Measurements from ENCODE around the gene NCBP2. TPM values are rescaled to one million over a fixed set of nuclear protein-coding genes. Genes with fewer than 3 reads are reported as not detected.

NCBP2 gene
- polyA plus RNA-seq, 1 donor from 2014 or later: 138 TPM

GRCh38 chr3:196949285-196949619, 6.9 kb upstream of the NCBP2 start:
- no peak overlapping the region for H3K27ac ChIP-seq (ENCODE audit: low read length)
- no peaks in the 10 kb centered on the region for H3K36me3 ChIP-seq (ENCODE audit: insufficient read depth, low read length)
- H3K9me3 ChIP-seq (ENCODE audit: low read length): no peaks in the 10 kb centered on the region
- H3K79me2 ChIP-seq (replicated peaks; ENCODE audit: insufficient read depth, low read length): no peaks in the 10 kb centered on the region
- H3K4me3 ChIP-seq (ENCODE audit: low read length): no peak overlapping the region
- no peak overlapping the region for H3K9ac ChIP-seq (ENCODE audit: low read length)
- no peaks in the 10 kb centered on the region for H3K27me3 ChIP-seq (ENCODE audit: insufficient read depth, low read depth, low read length)
- H3F3A ChIP-seq (ENCODE audit: insufficient read depth, low read length, poor library complexity, severe bottlenecking): no peaks in the 10 kb centered on the region
- no peak overlapping the region for H3K4me2 ChIP-seq (ENCODE audit: low read length)
- no peak overlapping the region for H2AFZ ChIP-seq (ENCODE audit: low read depth, low read length)
- TF ChIP-seq REST (IDR thresholded peaks at IDR 0.05; ENCODE audit: borderline replicate concordance) (no peak), CTCF (IDR thresholded peaks at IDR 0.05; ENCODE audit: poor library complexity, severe bottlenecking) (no peak), SMC3 (conservative IDR thresholded peaks at IDR 0.05; ENCODE audit: poor library complexity) (no peak)
- no peaks in the 10 kb centered on the region for H3K9me2 ChIP-seq (ENCODE audit: insufficient read depth, low read length)
- H4K20me1 ChIP-seq (ENCODE audit: insufficient read depth): no peaks in the 10 kb centered on the region

GRCh38 chr3:196948442-196949284, 6.3 kb upstream of the NCBP2 start:
- Histone ChIP-seq H4K20me1 (ENCODE audit: insufficient read depth) (no peaks in the 10 kb centered on the region), H2AFZ (ENCODE audit: low read depth, low read length) (no peak overlapping the region), H3K4me2 (ENCODE audit: low read length) (no peak overlapping the region), H3K27ac (ENCODE audit: low read length) (no peak overlapping the region), H3F3A (ENCODE audit: insufficient read depth, low read length, poor library complexity, severe bottlenecking) (no peaks in the 10 kb centered on the region), H3K79me2 (replicated peaks; ENCODE audit: insufficient read depth, low read length) (peaks cover 2% of the 10 kb centered on the region), H3K9ac (ENCODE audit: low read length) (no peak overlapping the region), H3K4me3 (ENCODE audit: low read length) (no peak overlapping the region), H3K36me3 (ENCODE audit: insufficient read depth, low read length) (no peaks in the 10 kb centered on the region), H3K9me2 (ENCODE audit: insufficient read depth, low read length) (no peaks in the 10 kb centered on the region), H3K27me3 (ENCODE audit: insufficient read depth, low read depth, low read length) (no peaks in the 10 kb centered on the region), H3K9me3 (ENCODE audit: low read length) (no peaks in the 10 kb centered on the region)
- no peak for TF ChIP-seq RAD21 (conservative IDR thresholded peaks at IDR 0.05)

GRCh38 chr3:196947860-196948441, 5.6 kb upstream of the NCBP2 start:
- no peaks in the 10 kb centered on the region for H4K20me1 ChIP-seq (ENCODE audit: insufficient read depth)
- H3K9me3 ChIP-seq (ENCODE audit: low read length): no peaks in the 10 kb centered on the region
- H3K79me2 ChIP-seq (replicated peaks; ENCODE audit: insufficient read depth, low read length): peaks cover 9% of the 10 kb centered on the region
- no peaks in the 10 kb centered on the region for H3K36me3 ChIP-seq (ENCODE audit: insufficient read depth, low read length)
- H3F3A ChIP-seq (ENCODE audit: insufficient read depth, low read length, poor library complexity, severe bottlenecking): no peaks in the 10 kb centered on the region
- H3K4me3 ChIP-seq (ENCODE audit: low read length): no peak overlapping the region
- H3K4me2 ChIP-seq (ENCODE audit: low read length): no peak overlapping the region
- no peaks in the 10 kb centered on the region for H3K9me2 ChIP-seq (ENCODE audit: insufficient read depth, low read length)
- H3K27ac ChIP-seq (ENCODE audit: low read length): no peak overlapping the region
- no peak overlapping the region for H3K9ac ChIP-seq (ENCODE audit: low read length)
- no peak overlapping the region for H2AFZ ChIP-seq (ENCODE audit: low read depth, low read length)
- no peaks in the 10 kb centered on the region for H3K27me3 ChIP-seq (ENCODE audit: insufficient read depth, low read depth, low read length)
- TF ChIP-seq SMC3 (conservative IDR thresholded peaks at IDR 0.05; ENCODE audit: poor library complexity): no peak
- no peak for TF ChIP-seq POLR2AphosphoS5 (IDR thresholded peaks at IDR 0.05)
